Stimulated activated CD4-positive, alpha-beta T cell treated with anti-CD3 and anti-CD28 coated beads, Interleukin-1b, Interleukin-23, amount 100 ng/mL, for 1 hour (primary cell): ENCODE results near the gene NOL4L.

Source experiments
- DNase-seq, 2 donors: peaks; one replicate each; pipeline ENCODE4 v3.0.0-alpha.2; 2020; ENCODE audit warnings: low read depth in 2 of 2

The NOL4L gene

DNA sequence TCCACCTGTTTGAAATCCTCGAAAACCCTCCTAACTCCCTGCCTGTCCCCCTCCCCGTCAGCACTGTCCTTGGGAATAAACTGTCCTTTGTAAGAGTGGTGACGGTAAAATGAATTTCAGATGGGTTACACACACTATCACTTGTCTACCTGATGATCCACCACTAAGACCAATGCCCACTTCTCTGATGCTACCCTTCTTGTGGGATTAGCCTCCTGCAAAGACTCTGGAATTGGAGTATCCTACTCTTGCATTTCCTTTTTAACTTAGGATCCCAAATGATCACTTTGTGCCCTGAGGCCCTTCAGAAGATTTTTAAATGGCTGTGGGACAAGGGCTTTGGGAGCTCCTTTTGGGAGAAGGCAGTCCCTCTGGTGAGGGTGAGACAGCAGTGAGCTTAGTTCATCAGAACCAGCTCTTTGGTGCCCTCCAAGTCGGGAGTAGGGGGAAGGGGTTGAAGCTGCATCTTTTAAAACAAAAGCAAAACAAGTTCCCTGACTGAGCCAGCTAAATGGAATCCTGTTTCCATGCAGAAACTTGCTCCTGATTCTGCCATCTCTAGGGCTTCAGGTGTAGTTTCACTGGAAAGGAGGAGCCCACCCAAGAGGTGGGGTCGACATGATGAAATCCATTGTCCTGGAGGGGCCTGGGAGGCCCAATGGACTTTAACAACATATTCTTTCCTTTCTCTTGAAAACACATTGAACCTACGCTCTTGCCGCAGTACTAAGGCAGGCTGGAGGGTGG is 140.5 kb downstream of the NOL4L start:
- DNase-seq: no peak

DNA sequence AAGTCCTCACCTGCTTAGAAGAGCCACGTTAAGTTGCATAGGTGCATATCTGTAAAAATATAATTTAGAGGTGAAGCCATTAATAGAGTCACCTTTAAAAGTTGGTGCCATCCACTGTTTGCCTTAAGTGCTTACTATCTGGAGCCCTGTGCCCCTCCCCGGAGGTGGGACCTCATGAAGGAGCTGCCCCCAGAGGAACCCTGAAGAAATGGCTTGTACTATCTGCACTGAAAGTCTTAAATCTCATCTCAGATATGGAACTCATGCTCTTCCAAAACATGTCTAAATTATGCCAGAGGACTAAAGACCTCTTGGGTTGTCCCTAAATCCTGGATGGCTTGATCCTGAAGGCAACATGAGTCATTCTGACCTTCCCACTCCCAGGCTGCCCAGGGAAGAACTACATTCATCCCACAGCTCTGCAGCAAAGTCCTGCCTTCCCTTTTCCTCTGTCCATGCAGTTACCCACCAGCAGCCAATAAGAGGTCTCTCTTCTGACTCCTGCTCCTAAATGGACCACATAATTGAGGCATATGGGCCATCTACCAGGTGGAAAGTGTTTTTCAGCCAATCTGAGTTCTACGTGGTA is 141.7 kb downstream of the NOL4L start:
- DNase-seq: no peak

DNA sequence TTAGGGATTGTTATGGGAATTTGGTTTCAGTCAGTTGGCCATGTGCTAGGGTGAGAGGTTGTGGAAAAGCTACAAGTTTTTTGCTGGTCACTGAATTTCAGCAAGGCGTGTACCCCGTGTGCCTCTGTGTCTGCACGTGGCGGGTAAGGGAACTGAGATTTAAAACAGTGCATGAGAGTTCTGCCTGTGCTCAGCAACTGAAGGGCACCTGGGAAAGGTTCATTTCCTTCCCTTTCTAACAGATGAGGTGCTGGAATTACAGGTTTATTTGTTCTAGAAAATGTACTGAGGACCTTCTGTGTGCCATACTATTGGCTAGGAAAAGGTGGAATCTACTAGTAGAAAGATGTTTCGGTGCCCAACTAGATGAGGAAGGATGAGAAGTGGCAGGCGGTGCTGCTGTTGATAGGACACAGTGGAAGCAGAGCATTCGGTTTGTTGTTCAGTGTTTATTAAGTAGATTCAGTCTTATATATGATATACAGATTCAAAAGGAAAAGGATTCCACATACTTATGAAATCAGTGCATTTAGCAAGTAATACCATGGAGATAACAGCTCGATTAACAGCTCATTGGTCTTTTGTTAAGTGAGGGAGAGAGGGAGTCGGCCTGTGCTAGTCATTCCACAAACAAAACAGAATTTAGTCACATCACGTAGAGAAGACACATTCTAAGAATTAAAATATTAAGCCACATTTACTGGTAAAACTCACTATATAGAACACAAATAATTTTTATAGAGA is 142.3 kb downstream of the NOL4L start:
- no peak for DNase-seq

DNA sequence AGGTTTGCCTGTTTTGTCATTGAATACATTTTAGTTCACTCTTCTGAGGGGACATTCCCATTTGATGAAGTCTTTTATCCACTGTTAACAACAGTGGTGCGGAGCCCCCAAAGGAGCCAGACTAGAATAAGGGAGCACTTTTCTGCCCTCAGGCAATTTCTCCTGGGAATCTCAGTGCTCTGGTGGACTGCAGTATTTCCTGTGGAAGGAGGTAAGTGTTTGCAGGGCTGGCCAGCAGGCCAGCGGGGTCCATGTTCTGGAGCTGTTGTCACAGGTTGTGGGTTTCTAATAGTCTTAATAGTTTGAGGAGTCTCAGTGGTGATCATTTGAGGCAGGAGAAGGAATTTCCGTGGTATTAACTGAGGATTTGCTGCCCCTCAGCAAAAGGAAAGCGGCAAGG is 143.5 kb downstream of the NOL4L start:
- no peak for DNase-seq

DNA sequence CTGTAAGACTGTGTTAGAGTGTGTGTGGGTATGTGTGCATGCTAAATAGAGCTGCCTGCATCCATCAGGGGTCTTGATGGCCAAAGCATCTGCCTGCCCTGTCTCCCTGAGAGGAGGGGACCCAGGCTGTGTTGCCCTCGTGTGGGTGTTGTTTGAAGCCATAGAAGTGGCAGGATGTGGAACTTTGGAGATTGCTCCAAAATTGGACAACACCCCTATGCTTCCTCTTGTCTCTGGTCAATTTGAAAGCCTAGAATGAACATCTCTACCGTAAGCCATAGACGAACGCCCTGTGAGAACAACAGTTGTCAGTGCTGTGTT is 144.4 kb downstream of the NOL4L start:
- DNase-seq: no peak

DNA sequence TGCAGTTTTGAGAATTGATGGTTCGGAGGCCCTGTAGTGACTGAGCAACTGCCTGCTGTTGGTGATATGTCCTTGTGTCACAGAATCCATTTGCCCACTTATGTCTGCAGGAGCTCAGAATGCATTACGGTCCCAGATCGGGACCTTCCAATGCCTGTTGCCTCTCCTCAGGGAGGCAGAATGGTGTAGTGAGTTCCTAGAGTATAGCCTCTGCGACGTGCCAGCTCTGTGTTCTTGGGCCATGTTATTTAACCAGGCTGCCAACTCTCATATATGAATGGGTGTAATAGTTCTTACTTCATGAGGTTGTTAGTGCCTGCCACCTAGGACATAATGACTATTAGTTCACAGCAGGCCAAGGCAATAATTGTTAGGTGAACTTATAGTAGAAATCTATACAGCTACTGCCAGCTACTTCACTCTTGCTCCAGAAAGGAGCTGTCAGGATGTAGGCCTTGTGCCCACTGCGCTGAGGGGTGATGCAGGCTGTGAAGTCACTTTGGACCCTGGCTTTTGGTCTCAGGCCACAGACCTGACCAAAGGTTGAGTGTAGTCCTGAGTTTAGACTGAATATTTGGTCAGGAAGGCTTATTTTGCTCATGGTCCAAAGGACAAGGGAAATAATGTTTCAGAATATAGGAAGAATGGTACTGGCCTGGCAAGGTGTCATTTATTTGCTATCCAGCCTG is 144.9 kb downstream of the NOL4L start:
- no peak for DNase-seq

DNA sequence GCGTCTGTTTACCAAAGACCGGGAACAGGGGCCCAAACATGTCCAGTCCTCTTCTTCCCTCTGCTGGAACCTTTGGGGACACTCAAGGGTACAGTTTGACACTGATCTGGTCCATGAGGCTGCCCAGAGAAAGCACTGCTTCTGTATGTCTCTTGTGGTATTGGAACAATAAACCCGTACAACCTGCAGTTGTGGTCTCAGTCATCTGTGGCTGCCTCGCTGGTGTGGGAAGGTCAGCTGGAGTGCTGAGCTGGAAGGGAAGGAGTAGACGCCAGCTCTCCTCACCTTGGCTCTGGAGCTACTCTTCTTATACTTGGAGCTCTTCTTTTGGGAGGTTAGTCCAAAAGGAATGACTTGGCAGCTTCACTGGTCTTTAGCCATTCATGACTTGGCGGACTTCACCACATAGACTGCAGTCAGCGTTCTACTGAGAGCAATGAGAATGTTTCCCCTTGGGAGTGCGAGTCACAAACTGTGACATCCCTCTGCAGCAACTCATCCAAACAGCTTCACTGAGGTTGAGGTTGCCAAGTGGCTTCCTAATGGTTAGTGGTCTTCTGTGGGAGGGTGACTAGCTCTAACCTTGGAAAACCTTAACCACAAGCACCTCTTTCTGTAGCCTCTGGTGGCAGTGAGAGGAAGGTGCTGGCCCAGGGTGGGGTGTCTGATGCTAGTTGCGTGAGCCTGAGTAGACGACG is 145.9 kb downstream of the NOL4L start:
- no peak for DNase-seq

DNA sequence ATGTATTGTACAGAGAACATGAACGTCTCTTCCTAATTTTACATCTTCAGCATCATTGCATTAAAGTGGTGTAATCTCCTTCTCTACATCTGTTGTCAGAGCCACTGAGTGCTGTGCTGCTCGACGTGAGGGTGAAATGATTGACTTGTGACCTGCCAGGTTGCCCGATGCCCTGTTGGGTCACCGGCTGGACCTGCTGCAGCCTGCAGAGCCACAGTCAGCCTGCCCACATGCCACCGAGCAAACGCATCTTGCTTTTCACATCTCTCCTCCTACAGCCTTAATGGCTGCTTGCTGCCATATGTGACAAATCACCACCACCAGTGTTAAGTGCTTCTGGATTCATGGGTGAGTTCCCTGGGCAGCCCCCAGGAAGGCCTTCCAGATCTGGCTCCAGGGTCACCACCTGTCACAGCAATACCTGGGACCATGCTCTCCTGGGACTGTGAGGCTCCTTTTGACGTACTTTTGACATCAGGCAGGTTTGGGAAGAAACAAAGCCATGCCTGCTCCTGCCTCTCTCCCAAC is 146.7 kb downstream of the NOL4L start:
- no peak for DNase-seq

DNA sequence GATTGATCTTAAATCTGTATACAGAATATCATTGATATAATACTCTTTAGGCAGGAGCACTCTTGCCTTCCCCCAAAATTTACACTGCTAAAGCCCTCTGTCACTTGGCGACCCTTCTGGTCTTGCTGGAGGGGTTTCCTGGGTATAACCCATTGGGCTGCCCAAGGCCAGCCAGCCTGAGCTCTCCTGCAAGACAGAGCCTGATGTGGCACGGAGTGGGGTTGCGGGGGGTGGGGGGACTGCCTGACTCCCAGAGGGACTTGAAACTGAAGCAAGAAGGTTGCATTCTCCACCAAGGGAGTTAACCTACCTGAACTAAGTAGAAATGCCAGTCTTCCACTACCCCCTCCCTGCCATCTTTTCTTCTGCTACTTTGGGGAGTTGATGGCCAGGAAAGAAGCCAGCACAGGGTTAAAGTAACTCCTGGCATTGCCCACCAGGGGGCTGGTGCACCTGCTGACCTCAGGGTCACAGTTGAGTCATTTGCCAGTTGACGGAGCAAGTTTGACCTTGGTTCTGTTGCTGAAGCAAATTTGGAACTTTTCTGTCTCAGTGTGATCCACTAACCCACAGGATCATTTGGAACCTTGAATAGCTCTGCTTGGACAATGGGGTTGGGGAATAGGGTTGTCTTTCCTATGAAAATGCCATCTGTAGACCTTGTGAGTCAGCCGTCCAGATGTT is 147.6 kb downstream of the NOL4L start:
- no peak for DNase-seq

DNA sequence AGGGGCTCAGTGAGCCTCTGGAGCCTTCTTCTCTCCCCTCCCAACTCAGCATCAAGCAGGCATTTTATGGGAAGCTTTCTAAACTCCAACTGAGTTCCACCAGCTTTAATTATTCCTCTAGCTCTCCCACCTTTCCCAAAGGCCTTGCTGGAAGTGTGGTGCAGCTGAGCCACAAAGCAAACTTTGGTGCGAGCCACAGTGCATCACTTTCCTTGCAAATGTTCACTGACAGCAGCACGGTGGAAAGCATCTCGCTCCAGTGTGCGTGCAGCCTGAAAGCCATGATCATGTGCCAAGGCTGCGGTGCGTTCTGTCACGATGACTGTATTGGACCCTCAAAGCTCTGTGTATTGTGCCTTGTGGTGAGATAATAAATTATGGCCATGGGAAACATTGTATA is 148.2 kb downstream of the NOL4L start:
- no peak for DNase-seq

DNA sequence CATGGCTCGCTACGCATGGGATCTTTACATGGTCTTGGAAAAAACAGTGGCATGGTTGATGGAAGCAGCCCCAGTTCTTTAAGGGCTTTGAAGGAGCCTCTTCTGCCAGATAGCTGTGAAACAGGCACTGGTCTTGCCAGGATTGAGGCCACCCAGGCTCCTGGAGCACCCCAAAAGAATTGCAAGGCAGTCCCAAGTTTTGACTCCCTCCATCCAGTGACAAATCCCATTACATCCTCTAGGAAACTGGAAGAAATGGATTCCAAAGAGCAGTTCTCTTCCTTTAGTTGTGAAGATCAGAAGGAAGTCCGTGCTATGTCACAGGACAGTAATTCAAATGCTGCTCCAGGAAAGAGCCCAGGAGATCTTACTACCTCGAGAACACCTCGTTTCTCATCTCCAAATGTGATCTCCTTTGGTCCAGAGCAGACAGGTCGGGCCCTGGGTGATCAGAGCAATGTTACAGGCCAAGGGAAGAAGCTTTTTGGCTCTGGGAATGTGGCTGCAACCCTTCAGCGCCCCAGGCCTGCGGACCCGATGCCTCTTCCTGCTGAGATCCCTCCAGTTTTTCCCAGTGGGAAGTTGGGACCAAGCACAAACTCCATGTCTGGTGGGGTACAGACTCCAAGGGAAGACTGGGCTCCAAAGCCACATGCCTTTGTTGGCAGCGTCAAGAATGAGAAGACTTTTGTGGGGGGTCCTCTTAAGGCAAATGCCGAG is 148.8 kb downstream of the NOL4L start:
- DNase-seq: no peak

DNA sequence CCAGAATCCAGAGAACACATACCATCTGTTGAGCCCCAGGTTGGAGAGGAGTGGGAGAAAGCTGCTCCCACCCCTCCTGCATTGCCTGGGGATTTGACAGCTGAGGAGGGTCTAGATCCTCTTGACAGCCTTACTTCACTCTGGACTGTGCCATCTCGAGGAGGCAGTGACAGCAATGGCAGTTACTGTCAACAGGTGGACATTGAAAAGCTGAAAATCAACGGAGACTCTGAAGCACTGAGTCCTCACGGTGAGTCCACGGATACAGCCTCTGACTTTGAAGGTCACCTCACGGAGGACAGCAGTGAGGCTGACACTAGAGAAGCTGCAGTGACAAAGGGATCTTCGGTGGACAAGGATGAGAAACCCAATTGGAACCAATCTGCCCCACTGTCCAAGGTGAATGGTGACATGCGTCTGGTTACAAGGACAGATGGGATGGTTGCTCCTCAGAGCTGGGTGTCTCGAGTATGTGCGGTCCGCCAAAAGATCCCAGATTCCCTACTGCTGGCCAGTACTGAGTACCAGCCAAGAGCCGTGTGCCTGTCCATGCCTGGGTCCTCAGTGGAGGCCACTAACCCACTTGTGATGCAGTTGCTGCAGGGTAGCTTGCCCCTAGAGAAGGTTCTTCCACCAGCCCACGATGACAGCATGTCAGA is 149.6 kb downstream of the NOL4L start:
- no peak for DNase-seq

DNA sequence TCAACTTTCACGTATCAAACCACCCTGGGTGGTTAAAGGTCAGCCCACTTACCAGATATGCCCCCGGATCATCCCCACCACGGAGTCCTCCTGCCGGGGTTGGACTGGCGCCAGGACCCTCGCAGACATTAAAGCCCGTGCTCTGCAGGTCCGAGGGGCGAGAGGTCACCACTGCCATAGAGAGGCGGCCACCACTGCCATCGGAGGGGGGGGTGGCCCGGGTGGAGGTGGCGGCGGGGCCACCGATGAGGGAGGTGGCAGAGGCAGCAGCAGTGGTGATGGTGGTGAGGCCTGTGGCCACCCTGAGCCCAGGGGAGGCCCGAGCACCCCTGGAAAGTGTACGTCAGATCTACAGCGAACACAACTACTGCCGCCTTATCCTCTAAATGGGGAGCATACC is 150.7 kb downstream of the NOL4L start:
- DNase-seq: no peak

DNA sequence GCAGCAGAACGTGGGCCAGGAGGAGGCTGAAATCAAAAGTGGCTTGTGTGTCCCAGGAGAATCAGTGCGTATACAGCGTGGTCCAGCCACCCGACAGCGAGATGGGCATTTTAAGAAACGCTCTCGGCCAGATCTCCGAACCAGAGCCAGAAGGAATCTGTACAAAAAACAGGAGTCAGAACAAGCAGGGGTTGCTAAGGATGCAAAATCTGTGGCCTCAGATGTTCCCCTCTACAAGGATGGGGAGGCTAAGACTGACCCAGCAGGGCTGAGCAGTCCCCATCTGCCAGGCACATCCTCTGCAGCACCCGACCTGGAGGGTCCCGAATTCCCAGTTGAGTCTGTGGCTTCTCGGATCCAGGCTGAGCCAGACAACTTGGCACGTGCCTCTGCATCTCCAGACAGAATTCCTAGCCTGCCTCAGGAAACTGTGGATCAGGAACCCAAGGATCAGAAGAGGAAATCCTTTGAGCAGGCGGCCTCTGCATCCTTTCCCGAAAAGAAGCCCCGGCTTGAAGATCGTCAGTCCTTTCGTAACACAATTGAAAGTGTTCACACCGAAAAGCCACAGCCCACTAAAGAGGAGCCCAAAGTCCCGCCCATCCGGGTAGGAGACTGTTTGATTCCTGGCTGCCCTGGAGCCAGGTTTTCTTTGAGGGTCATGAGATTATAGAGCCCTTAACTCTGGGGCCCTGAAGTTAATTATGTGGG is 151.7 kb downstream of the NOL4L start:
- DNase-seq: no peak

DNA sequence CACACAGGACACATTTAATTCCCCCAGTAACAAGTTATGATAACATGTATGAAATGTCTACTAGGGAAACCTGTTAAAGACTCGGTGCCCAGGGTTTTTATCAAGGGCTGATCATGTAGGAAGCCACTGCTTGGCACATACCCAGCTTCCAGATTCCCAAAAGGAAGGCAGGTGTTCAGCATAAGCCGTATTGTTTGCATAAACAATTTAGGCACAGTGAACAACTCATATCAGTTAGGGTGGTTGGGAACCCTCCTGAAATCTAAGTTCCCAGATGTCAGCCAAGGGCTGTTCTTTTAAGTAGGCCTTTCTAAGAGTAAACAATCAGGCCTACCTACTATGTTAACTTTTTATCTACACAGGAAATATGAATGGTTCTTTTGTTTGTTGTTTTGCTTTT is 152.9 kb downstream of the NOL4L start:
- no peak for DNase-seq

DNA sequence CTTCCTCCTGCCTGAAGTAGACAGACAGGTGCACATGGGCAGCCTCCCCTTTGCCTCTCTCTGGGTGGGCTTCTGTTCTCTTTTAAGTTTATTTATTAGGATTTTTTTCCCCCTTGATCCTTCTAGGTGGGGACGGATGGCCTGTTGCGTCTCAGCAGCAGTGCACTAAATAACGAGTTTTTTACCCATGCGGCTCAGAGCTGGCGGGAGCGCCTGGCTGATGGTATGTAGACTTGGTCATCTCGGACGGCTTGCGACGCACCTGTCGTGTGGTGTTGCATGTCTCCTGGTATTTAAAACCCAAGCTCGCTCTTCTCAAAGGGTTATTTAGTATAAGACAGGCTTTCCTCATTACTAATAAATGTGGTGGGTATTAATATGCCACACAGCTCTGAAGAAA is 153.7 kb downstream of the NOL4L start:
- DNase-seq: no peak

DNA sequence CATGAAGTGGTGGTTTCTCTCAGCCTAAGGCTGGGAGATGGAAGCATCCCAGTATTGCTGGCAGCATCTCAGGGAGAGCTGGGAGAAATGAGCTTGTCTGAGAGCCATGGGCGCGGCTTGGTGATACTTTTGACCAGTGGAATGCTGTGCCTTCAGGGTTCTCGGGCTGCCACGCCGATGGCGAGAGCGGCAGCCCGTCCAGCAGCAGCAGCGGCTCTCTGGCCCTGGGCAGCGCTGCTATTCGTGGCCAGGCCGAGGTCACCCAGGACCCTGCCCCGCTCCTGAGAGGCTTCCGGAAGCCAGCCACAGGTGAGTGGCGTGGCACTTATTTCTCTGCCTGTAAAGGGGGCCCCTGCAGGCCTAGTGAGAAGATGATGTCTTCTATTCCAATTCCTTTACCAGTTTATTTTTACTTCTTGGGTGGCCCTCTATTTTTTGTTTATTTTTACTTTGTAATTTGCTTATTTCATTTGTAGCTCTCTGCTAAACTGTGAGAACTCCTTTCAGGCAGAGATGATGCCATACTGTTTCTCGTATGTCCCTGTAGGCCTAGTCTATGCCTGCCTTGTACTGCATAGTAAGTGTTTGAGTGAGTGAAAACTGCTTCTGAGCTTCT is 155.3 kb downstream of the NOL4L start:
- DNase-seq: no peak

DNA sequence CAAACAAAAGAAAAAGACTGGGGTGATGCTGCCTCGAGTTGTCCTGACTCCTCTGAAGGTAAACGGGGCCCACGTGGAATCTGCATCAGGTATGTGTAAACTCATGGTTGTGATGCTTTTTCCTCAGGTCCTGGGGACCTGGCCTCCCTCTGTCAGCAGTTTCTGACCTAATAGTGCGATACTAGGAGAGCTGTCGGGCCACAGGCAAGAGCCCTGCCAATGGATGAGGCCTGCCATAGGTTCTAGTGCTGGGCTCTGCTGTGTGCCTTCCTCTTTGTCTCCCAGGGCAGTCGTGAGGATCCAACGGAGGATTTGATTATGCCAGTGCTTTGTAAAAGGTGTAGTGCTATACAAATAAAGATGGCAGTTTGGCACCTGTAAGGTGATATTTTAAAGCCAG is 155.8 kb downstream of the NOL4L start:
- DNase-seq: no peak

DNA sequence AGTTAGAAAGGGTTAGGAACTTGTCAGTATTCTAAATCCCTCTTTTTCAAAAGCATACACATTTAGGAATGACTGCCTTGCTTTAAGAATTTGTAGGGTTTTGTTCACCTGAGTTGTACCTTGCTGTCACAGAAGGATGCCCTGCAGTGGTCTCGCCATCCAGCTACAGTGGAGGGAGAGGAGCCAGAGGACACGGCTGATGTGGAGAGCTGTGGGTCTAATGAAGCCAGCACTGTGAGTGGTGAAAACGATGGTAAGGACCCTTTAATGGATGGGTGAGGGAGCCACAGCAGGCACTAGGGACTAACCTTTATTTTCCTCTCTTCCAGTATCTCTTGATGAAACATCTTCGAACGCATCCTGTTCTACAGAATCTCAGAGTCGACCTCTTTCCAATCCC is 157.1 kb downstream of the NOL4L start:
- no peak for DNase-seq
